ENCODE measurements around the gene PARN.

GRCh38 chr16:14560523-14560922, 69.5 kb downstream of the PARN start:
- TF ChIP-seq POLR2A (IDR thresholded peaks at IDR 0.05; ENCODE audit: control extremely low read depth in 1 of 2, low read depth in 2 of 2, low read length in 2 of 2) (no peak), EP300 (IDR thresholded peaks at IDR 0.05; ENCODE audit: borderline replicate concordance in 1 of 2, low read depth in 2 of 2, low read length in 2 of 2) (no peak), MAX (IDR thresholded peaks at IDR 0.05) (no peak), CTCF (IDR thresholded peaks at IDR 0.05; ENCODE audit: control extremely low read depth in 1 of 3, insufficient read depth in 1 of 3, low read depth in 1 of 3, low read length in 3 of 3) (no peak), TCF12 (IDR thresholded peaks at IDR 0.05; ENCODE audit: low read depth, low read length) (no peak), HDAC6 (IDR thresholded peaks at IDR 0.05; ENCODE audit: low read depth, low read length) (no peak)
